OCI-LY3 (cell line): ENCODE measurements around the gene TRIM38.
A peak's percentile ranks its signal among the peaks of the same experiment; 100 is the strongest.
"Not testable (repeated sequence)": the region's sequence is repeated elsewhere in the genome, so short reads cannot be mapped to it uniquely, and the experiment has no call there.

Experiments used
- H2AFZ ChIP-seq: fragments of 200-600, 300-600 bp; shearing (Covaris generic); 2 replicates; pipeline ENCODE4 v1.6.0; 2014; ENCODE audit warnings: antibody characterized with exemption, low read depth, low read length
- H3K27ac ChIP-seq: fragments of 200-600, 300-600 bp; sonication (generic); 2 replicates; pipeline ENCODE4 v1.5.1; 2014; ENCODE audit warnings: mild to moderate bottlenecking, low read length, moderate library complexity, mixed read lengths
- H3K27me3 ChIP-seq: fragments of 200-600, 300-600 bp; sonication (generic); 2 replicates; pipeline ENCODE4 v1.6.1; 2014; ENCODE audit warnings: low read depth, low read length, mixed read lengths
- H3K36me3 ChIP-seq: fragments of 200-600, 300-600 bp; sonication (generic); replicated peaks from 2 replicates; pipeline ENCODE3; 2014; ENCODE audit warnings: low read depth, low read length, mixed read lengths
- H3K4me1 ChIP-seq: fragments of 300-600, 200-600 bp; sonication (generic); 2 replicates; pipeline ENCODE4 v1.6.1; 2014; ENCODE audit warnings: low read length, mixed read lengths
- H3K4me2 ChIP-seq: fragments of 200-600, 300-600 bp; sonication (generic); 2 replicates; pipeline ENCODE4 v1.6.1; 2014; ENCODE audit warnings: low read length, mixed read lengths
- H3K4me3 ChIP-seq: fragments of 300-600, 200-600 bp; sonication (generic); 2 replicates; pipeline ENCODE4 v1.5.1; 2014; ENCODE audit warnings: antibody characterized with exemption, mild to moderate bottlenecking, low read length, moderate library complexity
- H3K79me2 ChIP-seq: fragments of 300-600, 200-600 bp; shearing (Covaris generic); 2 replicates; pipeline ENCODE4 v1.6.1; 2014; ENCODE audit warnings: mild to moderate bottlenecking, low read length, mixed read lengths
- H3K9ac ChIP-seq: fragments of 300-600, 200-600 bp; shearing (Covaris generic); 2 replicates; pipeline ENCODE4 v1.6.0; 2014; ENCODE audit warnings: mild to moderate bottlenecking, low read length, moderate library complexity
- H3K9me3 ChIP-seq: fragments of 200-600, 300-600 bp; shearing (Covaris generic); 2 replicates; pipeline ENCODE4 v1.6.1; 2014; ENCODE audit warnings: low read length, mixed read lengths; ENCODE audit not compliant: insufficient read depth
- H4K20me1 ChIP-seq: fragments of 200-600, 300-600 bp; sonication (generic); 2 replicates; pipeline ENCODE4 v1.6.1; 2016; ENCODE audit warnings: low read length, mixed read lengths; ENCODE audit not compliant: insufficient read depth
- EZH2phosphoT487 ChIP-seq: fragments of 200-600 bp; shearing (Covaris generic); IDR thresholded peaks from 2 replicates; pipeline ENCODE4 v1.6.1; 2018; ENCODE audit warnings: antibody characterized with exemption, mixed run types, low read depth
- TF ChIP-seq, protein P1 (sequence below): fragments of 200-600, 300-600 bp; sonication (generic); IDR thresholded peaks from 2 replicates; pipeline ENCODE4 v1.5.1; 2014; ENCODE audit warnings: antibody characterized with exemption, low read length, low read depth

TRIM38 gene

DNA sequence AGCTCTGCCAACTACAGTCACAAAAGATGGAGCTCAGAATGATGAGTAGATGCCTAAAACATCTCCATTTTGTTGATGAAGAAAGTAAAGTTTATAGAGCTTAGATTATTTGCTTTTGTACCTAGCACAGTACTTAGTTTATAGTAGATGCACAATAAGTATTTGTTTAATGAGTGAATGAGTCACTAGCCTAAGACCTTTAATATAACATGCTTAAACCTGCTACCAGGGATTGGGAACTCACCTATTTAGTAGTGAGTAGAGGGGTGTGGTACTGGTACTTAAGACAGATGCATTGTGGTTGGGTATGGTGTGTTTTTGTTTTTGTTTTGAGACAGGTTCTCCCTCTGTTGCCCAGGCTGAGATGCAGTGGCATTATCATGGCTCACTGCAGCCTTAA lies 35.8 kb downstream of the TRIM38 start:
- H3K4me2 ChIP-seq, result no peak overlapping the region
- no peaks in the 10 kb centered on the region for H3K79me2 ChIP-seq
- H3K9me3 ChIP-seq, result no peaks in the 10 kb centered on the region
- H3K4me3 ChIP-seq, result no peak overlapping the region
- no peak overlapping the region for H2AFZ ChIP-seq
- peaks cover 2% of the 10 kb centered on the region for H3K36me3 ChIP-seq
- H3K27me3 ChIP-seq, result no peaks in the 10 kb centered on the region
- H3K9ac ChIP-seq, result no peak overlapping the region
- H4K20me1 ChIP-seq, result no peaks in the 10 kb centered on the region
- TF ChIP-seq, protein P1, sequence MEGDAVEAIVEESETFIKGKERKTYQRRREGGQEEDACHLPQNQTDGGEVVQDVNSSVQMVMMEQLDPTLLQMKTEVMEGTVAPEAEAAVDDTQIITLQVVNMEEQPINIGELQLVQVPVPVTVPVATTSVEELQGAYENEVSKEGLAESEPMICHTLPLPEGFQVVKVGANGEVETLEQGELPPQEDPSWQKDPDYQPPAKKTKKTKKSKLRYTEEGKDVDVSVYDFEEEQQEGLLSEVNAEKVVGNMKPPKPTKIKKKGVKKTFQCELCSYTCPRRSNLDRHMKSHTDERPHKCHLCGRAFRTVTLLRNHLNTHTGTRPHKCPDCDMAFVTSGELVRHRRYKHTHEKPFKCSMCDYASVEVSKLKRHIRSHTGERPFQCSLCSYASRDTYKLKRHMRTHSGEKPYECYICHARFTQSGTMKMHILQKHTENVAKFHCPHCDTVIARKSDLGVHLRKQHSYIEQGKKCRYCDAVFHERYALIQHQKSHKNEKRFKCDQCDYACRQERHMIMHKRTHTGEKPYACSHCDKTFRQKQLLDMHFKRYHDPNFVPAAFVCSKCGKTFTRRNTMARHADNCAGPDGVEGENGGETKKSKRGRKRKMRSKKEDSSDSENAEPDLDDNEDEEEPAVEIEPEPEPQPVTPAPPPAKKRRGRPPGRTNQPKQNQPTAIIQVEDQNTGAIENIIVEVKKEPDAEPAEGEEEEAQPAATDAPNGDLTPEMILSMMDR, result no peak
- TF ChIP-seq EZH2phosphoT487, result no peak
- H3K27ac ChIP-seq, result no peak overlapping the region
- no peaks in the 10 kb centered on the region for H3K4me1 ChIP-seq

DNA sequence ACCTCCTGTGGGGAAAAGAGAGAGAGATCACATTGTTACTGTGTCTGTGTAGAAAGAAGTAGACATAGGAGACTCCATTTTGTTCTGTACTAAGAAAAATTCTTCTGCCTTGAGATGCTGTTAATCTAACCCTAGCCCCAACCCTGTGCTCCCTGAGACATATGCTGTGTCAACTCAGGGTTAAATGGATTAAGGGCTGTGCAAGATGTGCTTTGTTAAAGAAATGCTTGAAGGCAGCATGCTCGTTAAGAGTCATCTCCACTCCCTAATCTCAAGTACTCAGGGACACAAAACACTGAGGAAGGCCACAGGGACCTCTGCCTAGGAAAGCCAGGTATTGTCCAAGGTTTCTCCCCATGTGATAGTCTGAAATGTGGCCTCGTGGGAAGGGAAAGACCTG lies 36.6 kb downstream of the TRIM38 start:
- H3K27ac ChIP-seq, H3K27me3 ChIP-seq, H3K4me3 ChIP-seq: not testable (repeated sequence)

DNA sequence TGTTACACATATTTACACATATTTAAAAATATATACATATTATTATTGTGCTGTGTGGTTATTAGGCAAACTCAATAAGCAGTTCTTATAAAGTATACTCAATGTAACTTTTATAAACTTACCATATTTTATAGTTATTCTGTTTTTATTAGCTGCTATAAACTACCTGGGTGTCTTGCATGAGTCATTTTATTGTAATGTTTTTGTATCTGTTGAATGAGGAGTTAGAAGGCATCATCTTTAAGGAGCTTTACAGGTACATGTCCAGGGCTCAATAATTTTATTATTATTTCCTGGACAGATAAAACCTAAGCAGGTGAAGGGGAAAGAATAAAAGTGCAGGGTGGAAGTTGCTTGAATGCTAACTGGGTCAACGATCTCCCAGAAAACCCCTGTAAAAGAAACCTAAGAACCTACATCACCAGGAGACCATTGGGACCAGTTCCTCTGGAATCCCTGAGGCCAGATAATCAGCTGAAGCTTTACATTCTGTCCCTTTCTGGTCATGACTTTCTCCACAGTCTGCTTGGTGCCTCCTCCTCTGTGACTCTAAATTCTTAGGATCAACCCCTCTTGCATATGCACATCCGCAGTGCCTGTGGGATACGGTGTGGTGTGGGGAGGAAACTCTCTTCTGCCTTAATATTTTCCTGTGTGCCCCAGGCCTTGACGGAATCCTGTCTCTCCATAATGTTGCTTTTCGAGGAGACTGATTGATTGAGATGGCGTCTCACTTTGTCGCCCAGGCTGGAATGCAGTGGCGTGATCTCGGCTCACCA lies 38.0 kb downstream of the TRIM38 start:
- Histone ChIP-seq H3K27ac (no peak overlapping the region), H3K4me3 (no peak overlapping the region), H3K4me1 (no peaks in the 10 kb centered on the region), H3K27me3 (no peaks in the 10 kb centered on the region), H3K4me2 (no peak overlapping the region), H2AFZ (no peak overlapping the region), H3K36me3 (peaks cover 2% of the 10 kb centered on the region), H3K9me3 (no peaks in the 10 kb centered on the region), H3K79me2 (no peaks in the 10 kb centered on the region), H4K20me1 (no peaks in the 10 kb centered on the region), H3K9ac (no peak overlapping the region)
- no peak for TF ChIP-seq EZH2phosphoT487
- TF ChIP-seq, protein P1, result no peak

More for the DNA sequence above, 36.6 kb downstream of the TRIM38 start:
- H4K20me1 ChIP-seq, H3K79me2 ChIP-seq, H3K4me1 ChIP-seq, H3K36me3 ChIP-seq, H3K9ac ChIP-seq, H3K9me3 ChIP-seq, H2AFZ ChIP-seq, H3K4me2 ChIP-seq: not testable (repeated sequence)

DNA sequence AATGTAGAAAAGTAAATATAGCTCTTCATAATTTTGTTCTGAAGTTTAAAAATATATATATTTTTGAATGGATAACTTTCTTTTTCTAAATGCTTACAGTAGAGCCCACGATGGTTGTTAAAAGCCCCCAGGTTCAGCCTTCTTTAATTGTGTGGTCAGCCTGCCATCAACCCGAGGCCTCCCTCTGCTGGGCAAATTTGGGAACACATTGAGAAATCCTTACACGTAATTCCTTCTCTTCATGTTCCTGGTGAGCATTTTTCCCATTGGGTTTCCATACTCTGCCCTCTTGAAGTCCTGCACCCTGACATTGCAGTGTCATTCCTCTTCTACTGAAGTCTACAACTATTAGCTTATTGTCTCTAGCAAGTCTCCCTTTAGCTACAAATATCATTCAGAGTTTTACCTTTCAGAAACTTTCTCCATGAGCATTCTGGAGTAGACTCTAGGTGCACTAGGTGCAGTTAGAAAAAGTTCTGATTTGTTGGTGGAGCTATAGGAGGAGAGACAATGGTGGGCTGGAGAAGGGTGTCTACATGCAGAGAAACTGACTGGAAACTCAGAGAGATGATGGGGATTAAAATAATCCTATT lies 40.6 kb downstream of the TRIM38 start:
- Histone ChIP-seq H4K20me1 (no peaks in the 10 kb centered on the region), H2AFZ (no peak overlapping the region), H3K4me2 (no peak overlapping the region), H3K79me2 (no peaks in the 10 kb centered on the region), H3K27me3 (no peaks in the 10 kb centered on the region), H3K27ac (no peak overlapping the region), H3K4me1 (no peaks in the 10 kb centered on the region), H3K4me3 (no peak overlapping the region), H3K36me3 (no peaks in the 10 kb centered on the region), H3K9ac (no peak overlapping the region), H3K9me3 (no peaks in the 10 kb centered on the region)
- TF ChIP-seq, protein P1, result peak; percentile 53
- no peak for TF ChIP-seq EZH2phosphoT487
